Measurements from ENCODE around the gene FSTL4. TPM values are rescaled to one million over a fixed set of nuclear protein-coding genes. Genes with fewer than 3 reads are reported as not detected.

The FSTL4 gene
- total RNA-seq, 1 experiment from 2014 or later: not detected

GRCh38 chr5:133250527-133250926, 361.8 kb downstream of the FSTL4 start:
- intact Hi-C loops (cut with micrococcal nuclease; ENCODE audit: unreplicated experiment): no loop called here
- no peaks in the 10 kb centered on the region for H3K9me3 ChIP-seq (ENCODE audit: insufficient read depth, low read depth)
- H3F3A ChIP-seq (ENCODE audit: insufficient read depth, low read depth): peaks cover 14% of the 10 kb centered on the region; the same call in 1 of the 2 replicates
- H3K27ac ChIP-seq: no peak overlapping the region
- no peaks in the 10 kb centered on the region for H3K36me3 ChIP-seq (ENCODE audit: low read depth)
- H3K79me2 ChIP-seq (ENCODE audit: low read depth): no peaks in the 10 kb centered on the region
- H3K9me2 ChIP-seq (ENCODE audit: insufficient read depth): no peaks in the 10 kb centered on the region
- no peak overlapping the region for H2AFZ ChIP-seq
- no TSS peak for BruUV-seq (replicated peaks)
- POLR2A ChIA-PET (ENCODE audit: unreplicated experiment): no interaction called here
- H4K20me1 ChIP-seq (ENCODE audit: insufficient read depth): no peaks in the 10 kb centered on the region
- H3K4me2 ChIP-seq: no peak overlapping the region
- H3K4me1 ChIP-seq (replicated peaks; ENCODE audit: insufficient read depth): peaks cover 22% of the 10 kb centered on the region
- TF ChIP-seq, protein P1, sequence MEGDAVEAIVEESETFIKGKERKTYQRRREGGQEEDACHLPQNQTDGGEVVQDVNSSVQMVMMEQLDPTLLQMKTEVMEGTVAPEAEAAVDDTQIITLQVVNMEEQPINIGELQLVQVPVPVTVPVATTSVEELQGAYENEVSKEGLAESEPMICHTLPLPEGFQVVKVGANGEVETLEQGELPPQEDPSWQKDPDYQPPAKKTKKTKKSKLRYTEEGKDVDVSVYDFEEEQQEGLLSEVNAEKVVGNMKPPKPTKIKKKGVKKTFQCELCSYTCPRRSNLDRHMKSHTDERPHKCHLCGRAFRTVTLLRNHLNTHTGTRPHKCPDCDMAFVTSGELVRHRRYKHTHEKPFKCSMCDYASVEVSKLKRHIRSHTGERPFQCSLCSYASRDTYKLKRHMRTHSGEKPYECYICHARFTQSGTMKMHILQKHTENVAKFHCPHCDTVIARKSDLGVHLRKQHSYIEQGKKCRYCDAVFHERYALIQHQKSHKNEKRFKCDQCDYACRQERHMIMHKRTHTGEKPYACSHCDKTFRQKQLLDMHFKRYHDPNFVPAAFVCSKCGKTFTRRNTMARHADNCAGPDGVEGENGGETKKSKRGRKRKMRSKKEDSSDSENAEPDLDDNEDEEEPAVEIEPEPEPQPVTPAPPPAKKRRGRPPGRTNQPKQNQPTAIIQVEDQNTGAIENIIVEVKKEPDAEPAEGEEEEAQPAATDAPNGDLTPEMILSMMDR (conservative IDR thresholded peaks at IDR 0.05): no peak
- no peak for TF ChIP-seq EZH2 (IDR thresholded peaks at IDR 0.05; ENCODE audit: low read depth)
- no peak for DNase-seq
- no peaks in the 10 kb centered on the region for H3K27me3 ChIP-seq (ENCODE audit: insufficient read depth, low read depth)
- no peak overlapping the region for H3K4me3 ChIP-seq
- CTCF ChIA-PET: no interaction called here

- POLR2A ChIA-PET (ENCODE audit: unreplicated experiment): no interaction called here
- Histone ChIP-seq H4K20me1 (ENCODE audit: insufficient read depth) (no peaks in the 10 kb centered on the region), H3K27ac (no peak overlapping the region), H3K27me3 (ENCODE audit: insufficient read depth, low read depth) (no peaks in the 10 kb centered on the region), H3K4me3 (no peak overlapping the region), H3F3A (ENCODE audit: insufficient read depth, low read depth) (peaks cover 22% of the 10 kb centered on the region; the same call in 1 of the 2 replicates), H3K36me3 (ENCODE audit: low read depth) (no peaks in the 10 kb centered on the region), H3K4me1 (replicated peaks; ENCODE audit: insufficient read depth) (peaks cover 31% of the 10 kb centered on the region), H3K9me3 (ENCODE audit: insufficient read depth, low read depth) (no peaks in the 10 kb centered on the region), H3K4me2 (0 out of 2 replicates have a peak overlapping the region, but pooled peaks have one; percentile 24), H2AFZ (no peak overlapping the region), H3K9me2 (ENCODE audit: insufficient read depth) (no peaks in the 10 kb centered on the region), H3K79me2 (ENCODE audit: low read depth) (no peaks in the 10 kb centered on the region)
- peak in 1 of 2 experiments; percentile 49 for DNase-seq
- no peak for TF ChIP-seq EZH2 (IDR thresholded peaks at IDR 0.05; ENCODE audit: low read depth)
- TF ChIP-seq, protein P1 (conservative IDR thresholded peaks at IDR 0.05): no peak
- intact Hi-C loops (cut with micrococcal nuclease; ENCODE audit: unreplicated experiment): loop anchor here (5.0 kb wide), 1 partner anchor 137 kb away; no protein-coding TSS in a partner anchor
- no TSS peak for BruUV-seq (replicated peaks)
- CTCF ChIA-PET: interaction anchor here (0.5 kb wide), 1 partner anchor 304 kb away, joined by 3 read pairs; no protein-coding TSS in a partner anchor
Measured at GRCh38 chr5:133249593-133249992, 362.7 kb downstream of the FSTL4 start.

GRCh38 chr5:133247881-133248624, 364.3 kb downstream of the FSTL4 start:
- no peaks in the 10 kb centered on the region for H3K36me3 ChIP-seq (ENCODE audit: low read depth)
- H4K20me1 ChIP-seq (ENCODE audit: insufficient read depth): no peaks in the 10 kb centered on the region
- BruUV-seq (replicated peaks): no TSS peak
- no peak overlapping the region for H3K27ac ChIP-seq
- H3K4me1 ChIP-seq (replicated peaks; ENCODE audit: insufficient read depth): peaks cover 33% of the 10 kb centered on the region
- H2AFZ ChIP-seq: no peak overlapping the region
- TF ChIP-seq EZH2 (IDR thresholded peaks at IDR 0.05; ENCODE audit: low read depth): no peak
- TF ChIP-seq, protein P1 (conservative IDR thresholded peaks at IDR 0.05): peak; percentile 48; the same call in 1 of the 2 replicates
- peaks cover 23% of the 10 kb centered on the region; the same call in 1 of the 2 replicates for H3F3A ChIP-seq (ENCODE audit: insufficient read depth, low read depth)
- intact Hi-C loops (cut with micrococcal nuclease; ENCODE audit: unreplicated experiment): loop anchor here (5.0 kb wide), 1 partner anchor 136 kb away; no protein-coding TSS in a partner anchor
- ChIA-PET POLR2A (ENCODE audit: unreplicated experiment) (interaction anchor here (0.6 kb wide), 1 partner anchor 757 kb away, joined by 3 read pairs; the partner anchor contains the start of gene IRF1), CTCF (interaction anchor here (0.6 kb wide), 1 partner anchor 1772 kb away, joined by 3 read pairs; no protein-coding TSS in a partner anchor)
- no peaks in the 10 kb centered on the region for H3K9me3 ChIP-seq (ENCODE audit: insufficient read depth, low read depth)
- H3K79me2 ChIP-seq (ENCODE audit: low read depth): no peaks in the 10 kb centered on the region
- no peaks in the 10 kb centered on the region for H3K27me3 ChIP-seq (ENCODE audit: insufficient read depth, low read depth)
- DNase-seq: peak; percentile 11 to 47
- no peaks in the 10 kb centered on the region for H3K9me2 ChIP-seq (ENCODE audit: insufficient read depth)
- no peak overlapping the region for H3K4me3 ChIP-seq
- H3K4me2 ChIP-seq: no peak overlapping the region
